ENCODE measurements around the gene FBXL3. TPM values are rescaled to one million over a fixed set of nuclear protein-coding genes. Genes with fewer than 3 reads are reported as not detected.
A peak's percentile ranks its signal among the peaks of the same experiment; 100 is the strongest.

The FBXL3 gene
- total RNA-seq, 1 donor from 2014 or later = 25.0 TPM

GRCh38 chr13:76993473-76993872 is 33.5 kb downstream of the FBXL3 start:
- H3K4me1 ChIP-seq = peaks cover 32% of the 10 kb centered on the region
- no peak for DNase-seq
- peak overlapping the region; percentile 12 for H3K27ac ChIP-seq (replicated peaks)
- peak overlapping the region; percentile 77 for H3K4me3 ChIP-seq
- TF ChIP-seq, protein P1, sequence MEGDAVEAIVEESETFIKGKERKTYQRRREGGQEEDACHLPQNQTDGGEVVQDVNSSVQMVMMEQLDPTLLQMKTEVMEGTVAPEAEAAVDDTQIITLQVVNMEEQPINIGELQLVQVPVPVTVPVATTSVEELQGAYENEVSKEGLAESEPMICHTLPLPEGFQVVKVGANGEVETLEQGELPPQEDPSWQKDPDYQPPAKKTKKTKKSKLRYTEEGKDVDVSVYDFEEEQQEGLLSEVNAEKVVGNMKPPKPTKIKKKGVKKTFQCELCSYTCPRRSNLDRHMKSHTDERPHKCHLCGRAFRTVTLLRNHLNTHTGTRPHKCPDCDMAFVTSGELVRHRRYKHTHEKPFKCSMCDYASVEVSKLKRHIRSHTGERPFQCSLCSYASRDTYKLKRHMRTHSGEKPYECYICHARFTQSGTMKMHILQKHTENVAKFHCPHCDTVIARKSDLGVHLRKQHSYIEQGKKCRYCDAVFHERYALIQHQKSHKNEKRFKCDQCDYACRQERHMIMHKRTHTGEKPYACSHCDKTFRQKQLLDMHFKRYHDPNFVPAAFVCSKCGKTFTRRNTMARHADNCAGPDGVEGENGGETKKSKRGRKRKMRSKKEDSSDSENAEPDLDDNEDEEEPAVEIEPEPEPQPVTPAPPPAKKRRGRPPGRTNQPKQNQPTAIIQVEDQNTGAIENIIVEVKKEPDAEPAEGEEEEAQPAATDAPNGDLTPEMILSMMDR (IDR thresholded peaks at IDR 0.05; ENCODE audit: borderline replicate concordance) = no peak
- no peaks in the 10 kb centered on the region for H3K9me3 ChIP-seq (replicated peaks)
- H3K27me3 ChIP-seq (ENCODE audit: low read depth) = no peaks in the 10 kb centered on the region
- intact Hi-C loops (cut with micrococcal nuclease) = no loop called here
- peaks cover 26% of the 10 kb centered on the region for H3K36me3 ChIP-seq

DNA sequence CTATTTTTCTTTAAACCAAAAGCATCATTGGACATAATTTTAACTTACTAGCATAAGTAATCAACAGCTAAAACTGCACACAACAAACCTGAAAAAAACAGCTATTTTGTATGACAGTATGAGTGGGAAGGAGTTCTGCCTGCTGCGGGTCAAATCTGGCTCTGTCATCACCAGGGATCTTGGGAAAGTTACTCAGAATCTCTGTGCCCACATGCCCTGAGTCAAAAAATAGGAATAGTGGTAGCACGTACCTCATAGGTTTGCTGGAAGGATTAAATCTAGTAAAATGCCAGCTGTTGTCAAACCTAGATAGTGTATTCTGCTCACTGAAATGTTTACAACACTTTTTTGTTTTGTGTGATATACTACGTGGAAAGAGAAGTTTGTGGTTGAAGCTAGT is 33.9 kb downstream of the FBXL3 start:
- Histone ChIP-seq H3K4me3 (peak overlapping the region; percentile 77), H3K36me3 (peaks cover 22% of the 10 kb centered on the region), H3K27ac (replicated peaks) (peak overlapping the region; percentile 93), H3K4me1 (peaks cover 32% of the 10 kb centered on the region), H3K9me3 (replicated peaks) (no peaks in the 10 kb centered on the region), H3K27me3 (ENCODE audit: low read depth) (no peaks in the 10 kb centered on the region)
- TF ChIP-seq, protein P1 (IDR thresholded peaks at IDR 0.05; ENCODE audit: borderline replicate concordance) = no peak
- intact Hi-C loops (cut with micrococcal nuclease) = no loop called here
- no peak for DNase-seq

DNA sequence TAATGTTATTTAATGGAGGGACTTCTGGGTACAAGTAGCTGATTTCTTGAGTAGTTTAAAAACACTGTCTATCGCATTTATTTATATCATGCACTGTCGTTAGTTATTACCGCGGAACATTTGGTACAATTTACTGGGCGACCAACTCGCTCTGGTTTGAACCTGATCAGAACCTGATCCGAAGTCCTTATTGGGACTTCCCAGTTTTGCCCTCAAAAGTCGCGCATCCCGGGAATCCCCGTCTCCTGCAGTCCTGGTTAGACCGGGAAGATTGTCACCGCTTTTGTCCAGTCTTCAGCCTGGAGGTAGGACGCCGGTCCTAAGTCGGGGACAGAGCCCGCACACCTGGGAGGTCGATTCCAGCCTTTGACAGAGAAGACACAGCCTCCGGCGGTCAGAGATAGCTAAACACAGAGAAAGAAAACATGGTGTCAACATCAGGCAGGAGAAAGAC is 34.4 kb downstream of the FBXL3 start:
- peak overlapping the region; percentile 93 for H3K27ac ChIP-seq (replicated peaks)
- TF ChIP-seq, protein P1 (IDR thresholded peaks at IDR 0.05; ENCODE audit: borderline replicate concordance) = no peak
- intact Hi-C loops (cut with micrococcal nuclease) = no loop called here
- H3K27me3 ChIP-seq (ENCODE audit: low read depth) = no peaks in the 10 kb centered on the region
- peak overlapping the region; percentile 77 for H3K4me3 ChIP-seq
- H3K4me1 ChIP-seq = peaks cover 32% of the 10 kb centered on the region
- H3K9me3 ChIP-seq (replicated peaks) = no peaks in the 10 kb centered on the region
- DNase-seq = no peak
- H3K36me3 ChIP-seq = peaks cover 18% of the 10 kb centered on the region

DNA sequence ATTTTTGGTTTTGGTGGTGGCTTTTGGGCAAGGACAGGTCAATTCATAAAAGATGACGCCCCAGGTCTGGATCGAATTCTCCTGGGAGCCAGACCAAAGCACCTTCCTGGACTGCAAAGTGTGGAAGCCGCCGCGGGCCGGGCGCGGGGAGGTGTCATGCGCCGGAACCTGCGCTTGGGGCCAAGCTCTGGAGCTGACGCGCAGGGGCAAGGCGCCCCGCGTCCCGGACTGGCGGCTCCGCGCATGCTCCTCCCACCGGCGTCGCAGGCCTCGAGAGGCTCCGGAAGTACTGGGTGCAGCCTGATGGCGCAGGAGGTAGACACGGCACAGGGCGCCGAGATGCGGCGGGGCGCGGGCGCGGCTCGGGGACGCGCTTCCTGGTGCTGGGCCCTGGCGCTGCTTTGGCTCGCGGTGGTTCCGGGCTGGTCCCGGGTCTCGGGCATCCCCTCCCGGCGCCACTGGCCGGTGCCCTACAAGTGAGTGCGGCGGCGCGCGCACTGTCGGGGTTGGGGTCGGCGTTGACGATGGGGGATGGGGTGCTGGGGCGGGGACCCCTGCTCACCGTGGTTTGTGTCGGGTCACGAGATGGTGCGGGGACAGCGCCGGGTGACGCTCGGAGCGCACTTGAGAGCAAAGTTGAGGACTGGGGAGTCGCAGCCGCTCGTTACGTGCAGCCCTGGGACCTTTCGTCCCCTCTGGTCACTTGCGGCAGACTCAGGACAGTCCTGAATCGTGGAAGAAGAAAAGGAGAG is 35.0 kb downstream of the FBXL3 start, which contains the start of gene CLN5:
Gene CLN5, plus strand, starts transcription at position 286 of the 752 bp plus-strand sequence. Its CDS starts 18 bp downstream, at position 304.
- H3K4me3 ChIP-seq = peak within 1 kb of the TSS; percentile 77
- H3K27ac ChIP-seq (replicated peaks) = peak within 1 kb of the TSS; percentile 93
- H3K27me3 ChIP-seq (ENCODE audit: low read depth) = no peaks in the 10 kb centered on the region
- peak; percentile 94 for DNase-seq
- TF ChIP-seq, protein P1 (IDR thresholded peaks at IDR 0.05; ENCODE audit: borderline replicate concordance) = no peak
- peaks cover 32% of the 10 kb centered on the region for H3K4me1 ChIP-seq
- H3K9me3 ChIP-seq (replicated peaks) = no peaks in the 10 kb centered on the region
- peaks cover 15% of the 10 kb centered on the region for H3K36me3 ChIP-seq
- intact Hi-C loops (cut with micrococcal nuclease) = no loop called here

- no peaks in the 10 kb centered on the region for H3K9me3 ChIP-seq (replicated peaks)
- peak overlapping the region; percentile 77 for H3K4me3 ChIP-seq
- TF ChIP-seq, protein P1 (IDR thresholded peaks at IDR 0.05; ENCODE audit: borderline replicate concordance) = no peak
- intact Hi-C loops (cut with micrococcal nuclease) = no loop called here
- H3K27ac ChIP-seq (replicated peaks) = peak overlapping the region; percentile 93
- no peaks in the 10 kb centered on the region for H3K27me3 ChIP-seq (ENCODE audit: low read depth)
- DNase-seq = no peak
- peaks cover 32% of the 10 kb centered on the region for H3K4me1 ChIP-seq
- peaks cover 10% of the 10 kb centered on the region for H3K36me3 ChIP-seq
Measured at GRCh38 chr13:76991432-76991795, 35.5 kb downstream of the FBXL3 start.
